GM13977 (cell line): ENCODE results near the gene CAVIN1.
"Not testable (repeated sequence)": the region's sequence is repeated elsewhere in the genome, so short reads cannot be mapped to it uniquely, and the experiment has no call there.

Experiments used
- DNase-seq: peaks from one replicate; pipeline ENCODE4 v3.0.0; 2012; ENCODE audit warnings: low spot score
- in situ Hi-C: fragments of 300-500 bp; cut with MboI; formaldehyde crosslinking; loops from one replicate; pipeline ENCODE4 v1.12.0; 2022; ENCODE audit warnings: low sequenced_read_pairs, low pct_unique_long_range_greater_than_20kb, mixed read lengths, inconsistent platforms; ENCODE audit not compliant: unreplicated experiment
- TF ChIP-seq, protein P1 (sequence below): IDR thresholded peaks from 2 replicates; pipeline ENCODE4 v1.5.1; 2012; ENCODE audit warnings: mild to moderate bottlenecking, control low read depth; ENCODE audit not compliant: insufficient read depth; ENCODE audit errors: extremely low read depth, missing control alignments

The CAVIN1 gene

DNA sequence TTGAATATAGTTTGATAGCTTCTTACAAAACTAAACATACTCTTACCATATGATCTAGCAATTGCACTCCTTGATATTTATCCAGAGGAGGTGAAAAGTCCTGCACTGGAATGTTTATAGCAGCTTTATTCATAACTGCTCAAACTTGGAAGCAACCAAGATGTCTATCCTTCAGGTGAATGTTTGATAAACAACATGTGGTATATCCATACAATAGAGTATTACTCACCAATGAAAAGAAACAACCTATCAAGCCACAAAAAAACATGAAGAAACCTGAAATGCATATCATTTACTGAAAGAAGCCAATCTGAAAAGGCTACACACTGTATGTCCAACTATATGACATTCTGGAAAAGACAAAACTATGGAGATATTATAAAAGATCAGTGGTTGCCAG is 50.9 kb downstream of the CAVIN1 start:
- in situ Hi-C loops, result no loop called here
- TF ChIP-seq, protein P1, sequence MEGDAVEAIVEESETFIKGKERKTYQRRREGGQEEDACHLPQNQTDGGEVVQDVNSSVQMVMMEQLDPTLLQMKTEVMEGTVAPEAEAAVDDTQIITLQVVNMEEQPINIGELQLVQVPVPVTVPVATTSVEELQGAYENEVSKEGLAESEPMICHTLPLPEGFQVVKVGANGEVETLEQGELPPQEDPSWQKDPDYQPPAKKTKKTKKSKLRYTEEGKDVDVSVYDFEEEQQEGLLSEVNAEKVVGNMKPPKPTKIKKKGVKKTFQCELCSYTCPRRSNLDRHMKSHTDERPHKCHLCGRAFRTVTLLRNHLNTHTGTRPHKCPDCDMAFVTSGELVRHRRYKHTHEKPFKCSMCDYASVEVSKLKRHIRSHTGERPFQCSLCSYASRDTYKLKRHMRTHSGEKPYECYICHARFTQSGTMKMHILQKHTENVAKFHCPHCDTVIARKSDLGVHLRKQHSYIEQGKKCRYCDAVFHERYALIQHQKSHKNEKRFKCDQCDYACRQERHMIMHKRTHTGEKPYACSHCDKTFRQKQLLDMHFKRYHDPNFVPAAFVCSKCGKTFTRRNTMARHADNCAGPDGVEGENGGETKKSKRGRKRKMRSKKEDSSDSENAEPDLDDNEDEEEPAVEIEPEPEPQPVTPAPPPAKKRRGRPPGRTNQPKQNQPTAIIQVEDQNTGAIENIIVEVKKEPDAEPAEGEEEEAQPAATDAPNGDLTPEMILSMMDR, result no peak
- DNase-seq, result no peak

GRCh38 chr17:42368797-42369561 is 54.1 kb downstream of the CAVIN1 start:
- DNase-seq, in situ Hi-C loops: not testable (repeated sequence)

DNA sequence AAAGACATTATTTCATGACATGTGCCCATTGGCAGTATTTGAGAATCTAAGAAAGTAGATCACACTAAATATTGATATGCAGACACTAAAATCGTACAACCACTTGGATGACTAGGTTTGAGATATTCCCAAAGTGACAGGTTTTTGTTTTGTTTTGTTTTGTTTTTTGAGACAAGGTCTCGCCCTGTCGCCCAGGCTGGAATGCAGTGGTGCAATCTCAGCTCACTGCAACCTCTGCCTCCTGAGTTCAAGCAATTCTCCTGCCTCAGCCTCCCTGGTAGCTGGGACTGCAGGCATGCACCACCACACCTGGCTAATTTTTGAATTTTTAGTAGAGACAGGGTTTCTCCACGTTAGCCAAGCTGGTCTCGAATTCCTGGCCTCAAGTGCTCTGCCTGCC is 54.7 kb downstream of the CAVIN1 start:
- DNase-seq, in situ Hi-C loops: not testable (repeated sequence)

DNA sequence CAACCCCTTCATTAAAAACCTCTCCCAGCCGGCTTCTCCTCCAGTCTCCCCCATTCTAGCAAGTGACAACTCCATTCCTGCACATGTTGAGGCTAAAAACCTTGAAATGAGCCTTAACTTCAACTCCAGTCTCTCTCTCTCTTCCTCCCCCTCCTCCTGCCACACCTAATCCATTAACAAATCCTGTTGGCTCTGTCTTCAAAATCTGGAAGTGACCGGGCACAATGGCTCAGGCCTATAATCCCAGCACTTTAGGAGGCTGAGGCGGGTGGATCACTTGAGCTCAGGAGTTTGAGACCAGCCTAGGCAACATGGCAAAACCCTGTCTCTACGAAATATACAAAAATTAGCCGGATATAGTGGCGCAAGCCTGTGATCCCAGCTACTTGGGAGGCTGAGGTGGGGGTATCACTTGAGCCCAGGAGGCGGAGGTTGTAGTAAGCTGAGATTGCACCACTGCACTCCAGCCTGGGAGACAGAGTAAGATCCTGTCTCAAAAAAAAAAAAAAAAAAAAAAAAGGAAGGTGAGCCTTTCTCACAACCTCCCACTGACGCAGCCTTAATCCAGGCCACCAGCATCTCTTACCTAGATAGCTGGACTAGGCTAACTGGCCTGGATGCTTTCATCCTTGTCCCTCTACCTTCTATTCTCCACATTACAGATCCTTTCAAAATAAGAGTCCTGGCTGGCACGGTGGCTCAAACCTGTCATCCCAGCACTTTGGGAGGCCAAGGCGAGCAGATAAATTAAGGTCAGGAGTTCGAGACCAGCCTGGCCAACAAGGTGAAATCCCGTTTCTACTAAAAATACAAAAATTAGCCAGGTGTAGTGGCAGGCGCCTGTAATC is 56.7 kb downstream of the CAVIN1 start:
- in situ Hi-C loops, result not testable (repeated sequence)

GRCh38 chr17:42365136-42365535 is 57.9 kb downstream of the CAVIN1 start:
- DNase-seq, result no peak
- in situ Hi-C loops, result no loop called here
- TF ChIP-seq, protein P1, result no peak

More for the DNA sequence above, 56.7 kb downstream of the CAVIN1 start:
- not testable (repeated sequence) for DNase-seq

DNA sequence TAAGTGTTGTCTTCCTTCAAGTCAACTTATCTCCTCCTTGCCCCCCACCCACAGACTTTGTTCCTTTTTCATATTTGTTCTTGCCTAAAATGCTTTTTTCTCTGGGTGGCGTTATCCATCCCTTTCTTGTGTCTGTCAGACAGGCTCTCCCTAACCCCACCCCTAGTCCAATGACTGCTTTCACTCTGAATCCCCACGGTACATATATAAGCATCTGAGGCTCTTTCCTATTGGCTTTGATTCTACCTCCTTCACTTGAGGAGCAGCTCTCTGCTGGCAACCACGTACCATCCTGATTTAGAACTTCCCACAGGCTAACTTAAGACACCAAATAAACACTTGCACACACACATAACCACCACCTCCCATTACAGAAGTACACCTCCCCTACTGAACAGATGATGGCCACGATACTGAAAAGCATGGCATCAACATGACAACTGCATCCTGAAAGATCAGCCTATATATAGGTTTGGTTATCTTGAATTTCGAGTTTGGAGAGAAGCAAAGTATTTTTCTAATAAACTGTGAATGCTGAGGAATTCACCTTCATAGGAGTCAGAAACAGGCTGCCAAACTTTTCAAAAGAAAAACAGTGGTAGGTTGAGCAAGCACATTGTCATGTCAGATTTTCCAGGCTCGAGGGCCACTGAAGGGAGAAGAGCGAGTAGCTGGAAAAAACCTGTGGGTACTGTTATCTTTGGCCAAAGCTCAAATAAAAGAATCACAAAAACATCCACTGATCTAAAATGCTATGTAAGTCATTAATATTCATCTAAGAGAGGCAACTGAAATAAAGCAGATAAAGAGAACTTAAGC is 59.1 kb downstream of the CAVIN1 start:
- DNase-seq, result no peak
- in situ Hi-C loops, result no loop called here
- TF ChIP-seq, protein P1, result no peak

DNA sequence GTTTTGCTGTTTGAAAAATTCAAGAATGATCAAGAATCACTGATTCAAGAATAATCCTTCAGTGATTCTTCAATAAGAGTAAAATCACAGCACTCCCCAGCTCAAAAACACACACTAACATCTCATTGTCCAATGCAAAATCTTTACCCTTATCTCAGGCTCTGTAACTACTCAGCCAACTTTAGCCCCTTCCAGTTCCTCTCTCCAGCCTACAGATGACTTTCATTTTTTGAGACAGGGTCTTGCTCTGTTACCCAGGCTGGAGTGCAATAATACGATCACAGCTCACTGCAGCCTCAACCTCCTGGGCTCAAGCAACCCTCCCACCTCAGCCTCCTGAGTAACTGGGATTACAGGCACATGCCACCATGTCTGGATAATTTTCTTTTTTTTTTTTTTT is 59.8 kb downstream of the CAVIN1 start:
- in situ Hi-C loops, result no loop called here
- TF ChIP-seq, protein P1, result no peak

More for the DNA sequence above, 59.8 kb downstream of the CAVIN1 start:
- DNase-seq, result no peak
